ENCODE data around the gene TBC1D2.

DNA sequence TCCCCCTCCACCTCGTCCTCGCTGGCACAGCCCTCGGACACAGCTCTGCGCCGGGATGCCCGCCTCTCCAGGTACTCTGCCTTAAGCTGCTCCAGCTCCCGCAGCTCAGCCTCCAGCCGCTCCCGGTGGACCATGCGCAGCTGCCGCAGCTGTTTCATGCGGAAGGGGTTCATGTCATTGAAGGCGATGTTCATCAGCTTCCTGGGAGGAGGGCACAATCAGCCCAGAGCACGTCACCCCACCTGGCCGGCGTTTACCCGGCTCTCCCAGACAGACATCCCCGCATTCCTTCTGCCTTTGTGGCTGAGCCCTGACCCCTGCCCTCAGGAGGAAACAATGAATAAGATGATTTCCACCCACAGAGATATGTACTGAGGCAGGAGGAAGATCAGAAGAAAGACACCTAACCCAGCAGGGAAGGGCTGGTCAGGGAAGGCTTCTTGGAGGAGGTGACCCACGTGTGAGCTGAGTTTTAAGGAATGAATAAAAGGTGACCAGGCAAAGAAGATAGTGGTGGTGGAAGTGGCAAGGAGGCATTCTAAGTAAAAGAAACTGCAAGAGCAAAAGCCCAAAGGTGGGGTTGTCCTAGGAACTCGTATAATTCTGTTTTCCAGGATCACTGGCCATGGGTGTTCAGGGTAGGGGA lies 55.9 kb downstream of the TBC1D2 start:
- TF ChIP-seq, protein P1, sequence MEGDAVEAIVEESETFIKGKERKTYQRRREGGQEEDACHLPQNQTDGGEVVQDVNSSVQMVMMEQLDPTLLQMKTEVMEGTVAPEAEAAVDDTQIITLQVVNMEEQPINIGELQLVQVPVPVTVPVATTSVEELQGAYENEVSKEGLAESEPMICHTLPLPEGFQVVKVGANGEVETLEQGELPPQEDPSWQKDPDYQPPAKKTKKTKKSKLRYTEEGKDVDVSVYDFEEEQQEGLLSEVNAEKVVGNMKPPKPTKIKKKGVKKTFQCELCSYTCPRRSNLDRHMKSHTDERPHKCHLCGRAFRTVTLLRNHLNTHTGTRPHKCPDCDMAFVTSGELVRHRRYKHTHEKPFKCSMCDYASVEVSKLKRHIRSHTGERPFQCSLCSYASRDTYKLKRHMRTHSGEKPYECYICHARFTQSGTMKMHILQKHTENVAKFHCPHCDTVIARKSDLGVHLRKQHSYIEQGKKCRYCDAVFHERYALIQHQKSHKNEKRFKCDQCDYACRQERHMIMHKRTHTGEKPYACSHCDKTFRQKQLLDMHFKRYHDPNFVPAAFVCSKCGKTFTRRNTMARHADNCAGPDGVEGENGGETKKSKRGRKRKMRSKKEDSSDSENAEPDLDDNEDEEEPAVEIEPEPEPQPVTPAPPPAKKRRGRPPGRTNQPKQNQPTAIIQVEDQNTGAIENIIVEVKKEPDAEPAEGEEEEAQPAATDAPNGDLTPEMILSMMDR (IDR thresholded peaks at IDR 0.05; ENCODE audit: low read depth, low read length): no peak
- no peak for TF ChIP-seq EZH2phosphoT487 (IDR thresholded peaks at IDR 0.05; ENCODE audit: low read depth)
